ENCODE results near the gene MCM5.
"Not testable (repeated sequence)": the region's sequence is repeated elsewhere in the genome, so short reads cannot be mapped to it uniquely, and the experiment has no call there.

DNA sequence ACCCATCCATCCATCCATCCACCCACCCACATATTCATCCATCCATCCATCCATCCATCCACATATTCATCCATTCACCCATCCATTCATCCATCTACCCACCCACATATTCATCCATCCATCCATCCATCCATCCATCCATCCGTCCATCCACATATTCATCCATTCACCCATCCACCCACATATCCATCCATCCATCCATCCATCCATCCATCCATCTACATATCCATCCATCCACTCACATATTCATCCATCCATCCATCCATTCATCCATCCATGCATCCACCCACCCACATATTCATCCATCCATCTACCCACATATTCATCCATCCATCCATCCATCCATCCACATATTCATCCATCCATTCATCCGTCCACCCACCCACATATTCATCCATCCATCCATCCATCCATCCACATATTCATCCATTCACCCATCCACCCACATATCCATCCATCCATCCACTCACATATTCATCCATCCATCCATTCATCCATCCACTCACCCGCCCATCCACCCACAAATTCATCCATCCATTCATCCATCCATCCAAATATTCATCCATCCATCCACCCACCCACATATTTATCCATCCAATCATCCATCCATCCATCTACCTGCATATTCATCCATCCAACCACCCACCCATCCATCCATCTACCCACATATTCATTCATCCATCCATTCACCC, 38.9 kb downstream of the MCM5 start:
- TF ChIP-seq, protein P1, sequence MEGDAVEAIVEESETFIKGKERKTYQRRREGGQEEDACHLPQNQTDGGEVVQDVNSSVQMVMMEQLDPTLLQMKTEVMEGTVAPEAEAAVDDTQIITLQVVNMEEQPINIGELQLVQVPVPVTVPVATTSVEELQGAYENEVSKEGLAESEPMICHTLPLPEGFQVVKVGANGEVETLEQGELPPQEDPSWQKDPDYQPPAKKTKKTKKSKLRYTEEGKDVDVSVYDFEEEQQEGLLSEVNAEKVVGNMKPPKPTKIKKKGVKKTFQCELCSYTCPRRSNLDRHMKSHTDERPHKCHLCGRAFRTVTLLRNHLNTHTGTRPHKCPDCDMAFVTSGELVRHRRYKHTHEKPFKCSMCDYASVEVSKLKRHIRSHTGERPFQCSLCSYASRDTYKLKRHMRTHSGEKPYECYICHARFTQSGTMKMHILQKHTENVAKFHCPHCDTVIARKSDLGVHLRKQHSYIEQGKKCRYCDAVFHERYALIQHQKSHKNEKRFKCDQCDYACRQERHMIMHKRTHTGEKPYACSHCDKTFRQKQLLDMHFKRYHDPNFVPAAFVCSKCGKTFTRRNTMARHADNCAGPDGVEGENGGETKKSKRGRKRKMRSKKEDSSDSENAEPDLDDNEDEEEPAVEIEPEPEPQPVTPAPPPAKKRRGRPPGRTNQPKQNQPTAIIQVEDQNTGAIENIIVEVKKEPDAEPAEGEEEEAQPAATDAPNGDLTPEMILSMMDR (IDR thresholded peaks at IDR 0.05): not testable (repeated sequence)
- not testable (repeated sequence) for TF ChIP-seq EP300 (IDR thresholded peaks at IDR 0.05; ENCODE audit: low read depth); POLR2A (IDR thresholded peaks at IDR 0.05); POLR2AphosphoS5 (IDR thresholded peaks at IDR 0.05)

Data from transverse colon (tissue), 4 donors.